ENCODE results near the gene ZNF592. TPM values are rescaled to one million over a fixed set of nuclear protein-coding genes. Genes with fewer than 3 reads are reported as not detected.
A peak's percentile ranks its signal among the peaks of the same experiment; 100 is the strongest.

Gene ZNF592
- polyA plus RNA-seq, 2 of the 4 experiments (the other 2 are of a cell fraction): 12.4 to 13.9 TPM

DNA sequence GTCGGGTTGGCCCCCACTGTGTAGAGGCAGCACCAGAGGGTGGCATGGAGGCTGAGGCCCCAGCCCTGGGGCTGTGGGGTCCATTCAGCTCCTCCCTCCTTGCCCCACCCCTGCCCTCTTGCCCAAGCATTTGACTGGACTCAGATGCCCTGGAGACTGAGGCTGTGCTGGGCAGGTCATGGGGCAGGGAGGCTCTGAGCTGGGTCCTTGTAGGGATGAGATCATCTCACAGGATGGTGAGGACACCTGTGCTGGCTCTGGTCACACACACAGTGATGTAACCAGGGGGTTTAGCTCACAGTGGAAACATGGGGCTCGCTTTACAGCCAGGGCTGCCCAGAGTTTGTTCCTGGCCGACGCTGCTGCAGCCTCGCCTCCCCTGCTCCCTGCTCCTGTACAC, 86.6 kb downstream of the ZNF592 start:
- TF ChIP-seq RNF2 (IDR thresholded peaks at IDR 0.05; ENCODE audit: borderline replicate concordance, low read depth): no peak
- no peak for TF ChIP-seq SREBF2 (IDR thresholded peaks at IDR 0.05)
- TF ChIP-seq POLR2A (IDR thresholded peaks at IDR 0.05; ENCODE audit: low read length): 0 out of 2 replicates have a peak, but pooled peaks have one; percentile 15
- TF ChIP-seq CHD2 (IDR thresholded peaks at IDR 0.05; ENCODE audit: low read length, partially characterized antibody): no peak
- FAIRE-seq (no peak), ATAC-seq (no peak), DNase-seq (ENCODE audit: low read depth in 1 of 2, low spot score in 1 of 2) (no peak)
- ChIA-PET CTCF (interaction anchor here (1.0 to 3.2 kb wide), 7 partner anchors 9 to 93 kb away, joined by 3 to 13 read pairs (median 4); no protein-coding TSS in a partner anchor), POLR2A (no interaction called here)
- Histone ChIP-seq H3K27ac (no peak overlapping the region), H3K9me3 (no peaks in the 10 kb centered on the region), H3K4me2 (no peak overlapping the region), H3K4me1 (peaks cover 14% of the 10 kb centered on the region), H3K4me3 (no peak overlapping the region)
- WGBS (ENCODE audit: missing lambda C conversion rate): 94% methylated on average over 5 of the region's 5 CpGs

DNA sequence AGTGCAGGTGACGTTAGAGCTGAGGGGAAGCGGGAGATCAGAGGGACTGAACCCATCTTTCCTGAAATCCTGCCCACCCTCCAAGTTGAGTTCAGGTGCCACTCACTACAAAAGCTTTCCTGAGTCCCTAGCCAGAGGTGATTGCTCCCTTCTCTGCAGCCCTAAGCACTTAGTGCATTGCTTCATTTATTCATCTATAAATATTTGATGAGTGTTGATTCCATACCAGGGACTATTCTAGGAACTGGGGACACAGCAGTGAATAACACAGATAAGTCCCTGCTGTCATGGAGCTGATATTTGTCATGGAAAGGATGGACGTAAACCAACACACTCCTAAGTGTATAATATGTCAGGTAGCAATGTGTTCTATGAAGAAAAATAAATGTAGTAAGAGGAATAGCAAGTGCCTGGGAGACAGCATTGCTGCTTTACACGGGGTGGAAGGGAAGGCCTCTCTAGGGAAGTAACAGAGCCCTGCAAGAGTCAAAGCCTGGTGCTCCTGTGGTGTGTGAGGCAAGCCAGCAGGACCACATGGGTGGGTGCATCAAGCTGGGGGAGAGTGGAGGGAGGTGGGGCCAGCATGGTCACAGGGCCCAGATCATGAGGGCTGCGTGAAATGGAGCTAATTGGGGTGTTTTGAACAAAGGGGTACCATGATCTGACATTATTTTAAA, 87.4 kb downstream of the ZNF592 start:
- FAIRE-seq: no peak
- ATAC-seq: no peak
- Histone ChIP-seq H3K9me3 (no peaks in the 10 kb centered on the region), H3K4me2 (no peak overlapping the region), H3K27ac (no peak overlapping the region), H3K4me1 (peaks cover 22% of the 10 kb centered on the region), H3K4me3 (no peak overlapping the region)
- no peak for TF ChIP-seq HDAC2 (IDR thresholded peaks at IDR 0.05)
- TF ChIP-seq RAD21 (conservative IDR thresholded peaks at IDR 0.05 in 1 of 2, IDR thresholded peaks at IDR 0.05 in 1 of 2): no peak
- DNase-seq (ENCODE audit: low read depth in 1 of 2, low spot score in 1 of 2): no peak
- POLR2A ChIA-PET: no interaction called here
- WGBS (ENCODE audit: missing lambda C conversion rate): 74% methylated on average over 5 of the region's 5 CpGs
- CTCF ChIA-PET: interaction anchor here (0.7 to 3.2 kb wide), 8 partner anchors 8 to 208 kb away, joined by 3 to 13 read pairs (median 4); no protein-coding TSS in a partner anchor

DNA sequence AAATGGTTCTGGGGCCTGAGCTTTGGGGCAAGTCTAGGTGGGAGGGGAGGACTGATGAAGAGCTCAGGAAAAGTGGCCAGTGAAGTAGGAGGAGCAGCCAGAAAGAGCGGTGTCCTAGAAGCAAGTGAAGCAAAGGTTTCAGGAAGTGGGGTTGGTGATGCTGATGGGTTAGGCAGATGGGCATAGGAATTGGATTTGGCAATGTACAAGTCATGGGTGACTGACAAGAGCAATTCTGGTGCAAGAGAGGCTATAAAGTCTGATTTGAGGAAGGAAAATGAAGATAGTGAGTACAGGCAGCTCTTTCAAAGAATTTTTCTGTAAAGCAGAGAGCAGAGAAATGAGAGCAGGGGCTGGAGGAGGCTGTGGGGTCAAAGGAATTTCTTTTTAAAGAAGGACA, 88.5 kb downstream of the ZNF592 start:
- no peak for TF ChIP-seq RAD21 (conservative IDR thresholded peaks at IDR 0.05 in 1 of 2, IDR thresholded peaks at IDR 0.05 in 1 of 2)
- no peak for TF ChIP-seq JUNB (IDR thresholded peaks at IDR 0.05)
- TF ChIP-seq MYC (IDR thresholded peaks at IDR 0.05; ENCODE audit: borderline replicate concordance, low read length): no peak
- no peak for TF ChIP-seq POLR2A (IDR thresholded peaks at IDR 0.05; ENCODE audit: low read length)
- TF ChIP-seq ZSCAN20 (CRISPR knock-in tag; IDR thresholded peaks at IDR 0.05): no peak
- TF ChIP-seq TFCP2L1 (CRISPR knock-in tag; IDR thresholded peaks at IDR 0.05): no peak
- no peak for TF ChIP-seq ESRRA (IDR thresholded peaks at IDR 0.05; ENCODE audit: borderline replicate concordance, low read length)
- TF ChIP-seq, protein P1, sequence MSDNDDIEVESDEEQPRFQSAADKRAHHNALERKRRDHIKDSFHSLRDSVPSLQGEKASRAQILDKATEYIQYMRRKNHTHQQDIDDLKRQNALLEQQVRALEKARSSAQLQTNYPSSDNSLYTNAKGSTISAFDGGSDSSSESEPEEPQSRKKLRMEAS (IDR thresholded peaks at IDR 0.05): no peak
- WGBS (ENCODE audit: missing lambda C conversion rate): 92% methylated on average over 1 of the region's 1 CpG

DNA sequence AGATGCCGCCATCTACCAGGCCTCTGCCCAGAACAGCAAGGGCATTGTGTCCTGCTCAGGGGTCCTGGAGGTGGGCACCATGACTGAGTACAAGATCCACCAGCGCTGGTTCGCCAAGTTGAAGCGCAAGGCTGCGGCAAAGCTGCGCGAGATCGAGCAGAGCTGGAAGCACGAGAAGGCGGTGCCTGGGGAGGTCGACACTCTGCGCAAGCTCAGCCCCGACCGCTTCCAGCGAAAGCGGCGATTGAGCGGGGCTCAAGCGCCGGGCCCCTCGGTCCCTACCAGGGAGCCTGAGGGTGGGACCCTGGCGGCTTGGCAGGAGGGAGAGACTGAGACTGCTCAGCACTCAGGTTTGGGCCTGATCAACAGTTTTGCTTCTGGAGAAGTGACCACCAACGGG, 91.3 kb downstream of the ZNF592 start:
- TF ChIP-seq HEYL (CRISPR knock-in tag; IDR thresholded peaks at IDR 0.05) (no peak), GATA3 (IDR thresholded peaks at IDR 0.05; ENCODE audit: borderline replicate concordance) (no peak), ZC3H11A (IDR thresholded peaks at IDR 0.05) (no peak), RARB (CRISPR knock-in tag; IDR thresholded peaks at IDR 0.05) (no peak), SMC3 (IDR thresholded peaks at IDR 0.05) (no peak), NR3C1 (IDR thresholded peaks at IDR 0.05) (no peak), SREBF2 (IDR thresholded peaks at IDR 0.05) (no peak), CHD2 (IDR thresholded peaks at IDR 0.05; ENCODE audit: low read length, partially characterized antibody) (no peak), CEBPB (IDR thresholded peaks at IDR 0.05) (no peak)
- TF ChIP-seq, protein P2, sequence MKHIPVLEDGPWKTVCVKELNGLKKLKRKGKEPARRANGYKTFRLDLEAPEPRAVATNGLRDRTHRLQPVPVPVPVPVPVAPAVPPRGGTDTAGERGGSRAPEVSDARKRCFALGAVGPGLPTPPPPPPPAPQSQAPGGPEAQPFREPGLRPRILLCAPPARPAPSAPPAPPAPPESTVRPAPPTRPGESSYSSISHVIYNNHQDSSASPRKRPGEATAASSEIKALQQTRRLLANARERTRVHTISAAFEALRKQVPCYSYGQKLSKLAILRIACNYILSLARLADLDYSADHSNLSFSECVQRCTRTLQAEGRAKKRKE (CRISPR knock-in tag; IDR thresholded peaks at IDR 0.05; ENCODE audit: low read depth): no peak
- TF ChIP-seq, protein P3, sequence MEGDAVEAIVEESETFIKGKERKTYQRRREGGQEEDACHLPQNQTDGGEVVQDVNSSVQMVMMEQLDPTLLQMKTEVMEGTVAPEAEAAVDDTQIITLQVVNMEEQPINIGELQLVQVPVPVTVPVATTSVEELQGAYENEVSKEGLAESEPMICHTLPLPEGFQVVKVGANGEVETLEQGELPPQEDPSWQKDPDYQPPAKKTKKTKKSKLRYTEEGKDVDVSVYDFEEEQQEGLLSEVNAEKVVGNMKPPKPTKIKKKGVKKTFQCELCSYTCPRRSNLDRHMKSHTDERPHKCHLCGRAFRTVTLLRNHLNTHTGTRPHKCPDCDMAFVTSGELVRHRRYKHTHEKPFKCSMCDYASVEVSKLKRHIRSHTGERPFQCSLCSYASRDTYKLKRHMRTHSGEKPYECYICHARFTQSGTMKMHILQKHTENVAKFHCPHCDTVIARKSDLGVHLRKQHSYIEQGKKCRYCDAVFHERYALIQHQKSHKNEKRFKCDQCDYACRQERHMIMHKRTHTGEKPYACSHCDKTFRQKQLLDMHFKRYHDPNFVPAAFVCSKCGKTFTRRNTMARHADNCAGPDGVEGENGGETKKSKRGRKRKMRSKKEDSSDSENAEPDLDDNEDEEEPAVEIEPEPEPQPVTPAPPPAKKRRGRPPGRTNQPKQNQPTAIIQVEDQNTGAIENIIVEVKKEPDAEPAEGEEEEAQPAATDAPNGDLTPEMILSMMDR (IDR thresholded peaks at IDR 0.05): no peak
- TF ChIP-seq, protein P4, sequence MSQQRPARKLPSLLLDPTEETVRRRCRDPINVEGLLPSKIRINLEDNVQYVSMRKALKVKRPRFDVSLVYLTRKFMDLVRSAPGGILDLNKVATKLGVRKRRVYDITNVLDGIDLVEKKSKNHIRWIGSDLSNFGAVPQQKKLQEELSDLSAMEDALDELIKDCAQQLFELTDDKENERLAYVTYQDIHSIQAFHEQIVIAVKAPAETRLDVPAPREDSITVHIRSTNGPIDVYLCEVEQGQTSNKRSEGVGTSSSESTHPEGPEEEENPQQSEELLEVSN (IDR thresholded peaks at IDR 0.05; ENCODE audit: borderline replicate concordance, low read depth): no peak
- TF ChIP-seq, protein P5, sequence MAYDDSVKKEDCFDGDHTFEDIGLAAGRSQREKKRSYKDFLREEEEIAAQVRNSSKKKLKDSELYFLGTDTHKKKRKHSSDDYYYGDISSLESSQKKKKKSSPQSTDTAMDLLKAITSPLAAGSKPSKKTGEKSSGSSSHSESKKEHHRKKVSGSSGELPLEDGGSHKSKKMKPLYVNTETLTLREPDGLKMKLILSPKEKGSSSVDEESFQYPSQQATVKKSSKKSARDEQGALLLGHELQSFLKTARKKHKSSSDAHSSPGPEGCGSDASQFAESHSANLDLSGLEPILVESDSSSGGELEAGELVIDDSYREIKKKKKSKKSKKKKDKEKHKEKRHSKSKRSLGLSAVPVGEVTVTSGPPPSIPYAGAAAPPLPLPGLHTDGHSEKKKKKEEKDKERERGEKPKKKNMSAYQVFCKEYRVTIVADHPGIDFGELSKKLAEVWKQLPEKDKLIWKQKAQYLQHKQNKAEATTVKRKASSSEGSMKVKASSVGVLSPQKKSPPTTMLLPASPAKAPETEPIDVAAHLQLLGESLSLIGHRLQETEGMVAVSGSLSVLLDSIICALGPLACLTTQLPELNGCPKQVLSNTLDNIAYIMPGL (CRISPR knock-in tag; IDR thresholded peaks at IDR 0.05; ENCODE audit: borderline replicate concordance): no peak
- DNase-seq (ENCODE audit: low read depth in 1 of 2, low spot score in 1 of 2) (no peak), ATAC-seq (no peak), FAIRE-seq (no peak)
- WGBS (ENCODE audit: missing lambda C conversion rate): 93% methylated on average over 23 of the region's 23 CpGs
- Histone ChIP-seq H3K27ac (peak overlapping the region in 1 of 2 experiments; percentile 77; a peak in 3 of 6 replicates), H3K9me3 (no peaks in the 10 kb centered on the region), H3K4me1 (peaks cover 13% of the 10 kb centered on the region), H3K4me3 (no peak overlapping the region), H3K4me2 (no peak overlapping the region)
- POLR2A ChIA-PET: no interaction called here
- CTCF ChIA-PET: interaction anchor here (0.6 to 3.8 kb wide), 7 partner anchors 10 to 88 kb away, joined by 3 to 18 read pairs (median 4); no protein-coding TSS in a partner anchor

More for the DNA sequence above, 88.5 kb downstream of the ZNF592 start:
- Histone ChIP-seq H3K4me2 (no peak overlapping the region), H3K4me1 (peaks cover 26% of the 10 kb centered on the region), H3K4me3 (no peak overlapping the region), H3K9me3 (no peaks in the 10 kb centered on the region), H3K27ac (no peak overlapping the region)
- CTCF ChIA-PET: interaction anchor here (0.7 to 3.2 kb wide), 10 partner anchors 8 to 249 kb away, joined by 3 to 13 read pairs (median 4); no protein-coding TSS in a partner anchor
- POLR2A ChIA-PET: no interaction called here
- no peak for DNase-seq (ENCODE audit: low read depth in 1 of 2, low spot score in 1 of 2)
- ATAC-seq: no peak
- no peak for FAIRE-seq
